GM10266 (cell line): ENCODE data around the gene CHST1.

Source experiments
- DNase-seq: peaks from one replicate; pipeline ENCODE4 v3.0.0; 2012; ENCODE audit errors: extremely low spot score
- TF ChIP-seq, protein P1 (sequence below): IDR thresholded peaks from 2 replicates; pipeline ENCODE4 v1.5.1; 2012; ENCODE audit warnings: mild to moderate bottlenecking, low read depth; ENCODE audit not compliant: control insufficient read depth, insufficient read depth; ENCODE audit errors: missing control alignments

Gene CHST1

DNA sequence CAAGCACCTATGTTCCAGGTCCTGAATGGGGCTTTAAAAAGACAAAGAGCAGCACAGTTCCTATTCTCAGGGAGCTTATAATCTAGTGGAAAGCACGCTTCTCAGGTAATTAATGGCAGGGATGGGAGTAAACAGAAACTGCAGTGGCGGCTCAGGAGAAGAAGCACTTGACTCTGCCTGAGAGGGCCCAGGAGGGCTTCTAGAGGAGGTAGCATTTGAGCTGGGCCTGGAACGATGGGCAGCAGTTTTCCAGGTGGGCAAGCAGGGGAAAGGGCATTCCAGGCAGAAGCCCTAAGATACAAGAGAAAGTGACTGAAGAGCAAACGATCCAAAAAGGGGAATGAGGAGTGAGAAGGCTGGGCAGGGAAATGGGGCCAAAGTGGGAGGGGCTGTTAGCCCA lies 37.1 kb upstream of the CHST1 start:
- no peak for DNase-seq
- TF ChIP-seq, protein P1, sequence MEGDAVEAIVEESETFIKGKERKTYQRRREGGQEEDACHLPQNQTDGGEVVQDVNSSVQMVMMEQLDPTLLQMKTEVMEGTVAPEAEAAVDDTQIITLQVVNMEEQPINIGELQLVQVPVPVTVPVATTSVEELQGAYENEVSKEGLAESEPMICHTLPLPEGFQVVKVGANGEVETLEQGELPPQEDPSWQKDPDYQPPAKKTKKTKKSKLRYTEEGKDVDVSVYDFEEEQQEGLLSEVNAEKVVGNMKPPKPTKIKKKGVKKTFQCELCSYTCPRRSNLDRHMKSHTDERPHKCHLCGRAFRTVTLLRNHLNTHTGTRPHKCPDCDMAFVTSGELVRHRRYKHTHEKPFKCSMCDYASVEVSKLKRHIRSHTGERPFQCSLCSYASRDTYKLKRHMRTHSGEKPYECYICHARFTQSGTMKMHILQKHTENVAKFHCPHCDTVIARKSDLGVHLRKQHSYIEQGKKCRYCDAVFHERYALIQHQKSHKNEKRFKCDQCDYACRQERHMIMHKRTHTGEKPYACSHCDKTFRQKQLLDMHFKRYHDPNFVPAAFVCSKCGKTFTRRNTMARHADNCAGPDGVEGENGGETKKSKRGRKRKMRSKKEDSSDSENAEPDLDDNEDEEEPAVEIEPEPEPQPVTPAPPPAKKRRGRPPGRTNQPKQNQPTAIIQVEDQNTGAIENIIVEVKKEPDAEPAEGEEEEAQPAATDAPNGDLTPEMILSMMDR = no peak

DNA sequence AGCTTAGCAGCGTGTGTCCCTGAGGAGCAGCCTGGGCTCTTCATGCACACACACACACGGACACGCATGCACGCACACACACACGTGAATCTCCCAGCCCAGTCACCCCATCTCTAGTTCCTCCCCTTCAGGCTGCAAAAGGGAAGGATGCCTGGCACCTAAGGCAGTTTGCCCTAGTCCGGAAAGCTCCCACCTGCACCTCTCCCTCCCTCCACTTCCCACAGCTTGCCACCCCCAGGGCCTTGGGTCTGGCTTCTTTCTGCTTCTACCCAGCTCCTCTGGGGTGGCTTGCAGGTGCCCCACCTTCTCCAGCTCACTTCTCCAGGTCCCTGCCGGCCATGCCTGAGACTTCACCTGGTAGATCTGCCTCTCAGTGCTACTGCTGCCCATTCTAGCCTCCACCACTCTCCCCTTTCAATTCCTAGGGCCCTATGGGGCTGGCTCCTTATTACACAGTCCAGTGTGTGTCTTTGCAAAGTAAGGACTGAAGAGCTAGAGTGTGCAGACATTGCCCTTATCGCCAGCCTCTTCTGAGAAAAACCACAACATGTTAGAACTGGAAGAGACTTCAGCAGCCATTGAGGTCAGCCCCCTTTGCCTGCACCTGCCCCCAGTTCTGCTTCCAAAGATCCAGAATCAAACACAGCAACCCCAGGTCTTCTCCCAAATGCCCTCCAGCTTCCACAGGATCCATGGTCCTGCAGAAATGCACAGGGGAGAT lies 33.5 kb upstream of the CHST1 start:
- DNase-seq = no peak
- TF ChIP-seq, protein P1 = no peak

DNA sequence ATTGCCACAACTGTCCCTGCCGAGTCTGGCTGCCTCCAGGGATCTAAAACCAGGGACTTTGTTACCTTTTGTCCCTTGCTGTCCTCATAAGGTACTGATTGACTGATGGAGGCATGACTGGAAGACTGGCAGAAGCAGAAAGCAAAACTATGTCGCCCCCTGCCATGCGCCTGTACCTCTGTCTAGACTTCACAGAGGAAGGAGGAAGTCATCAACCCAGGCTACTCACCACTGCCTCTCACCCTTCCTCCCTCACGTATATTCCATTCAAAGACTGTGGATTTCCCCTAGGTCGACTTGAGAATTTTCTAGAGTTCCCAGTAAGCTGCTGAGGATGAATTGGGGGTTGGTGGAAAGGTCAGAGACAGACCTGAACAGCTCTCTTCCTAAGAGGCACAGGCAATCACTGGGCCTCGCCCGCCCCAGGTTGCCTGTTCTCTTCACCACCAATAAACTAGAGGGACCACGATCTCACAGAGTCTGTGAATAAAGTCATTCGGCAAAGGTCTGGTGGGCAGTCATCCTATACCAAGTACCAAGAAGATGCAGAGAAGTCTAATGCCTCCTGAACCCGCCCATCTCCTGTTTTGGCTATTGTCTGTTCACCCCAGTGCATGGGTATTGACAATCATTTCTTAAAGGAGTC lies 27.5 kb upstream of the CHST1 start:
- TF ChIP-seq, protein P1 = no peak
- DNase-seq = no peak

DNA sequence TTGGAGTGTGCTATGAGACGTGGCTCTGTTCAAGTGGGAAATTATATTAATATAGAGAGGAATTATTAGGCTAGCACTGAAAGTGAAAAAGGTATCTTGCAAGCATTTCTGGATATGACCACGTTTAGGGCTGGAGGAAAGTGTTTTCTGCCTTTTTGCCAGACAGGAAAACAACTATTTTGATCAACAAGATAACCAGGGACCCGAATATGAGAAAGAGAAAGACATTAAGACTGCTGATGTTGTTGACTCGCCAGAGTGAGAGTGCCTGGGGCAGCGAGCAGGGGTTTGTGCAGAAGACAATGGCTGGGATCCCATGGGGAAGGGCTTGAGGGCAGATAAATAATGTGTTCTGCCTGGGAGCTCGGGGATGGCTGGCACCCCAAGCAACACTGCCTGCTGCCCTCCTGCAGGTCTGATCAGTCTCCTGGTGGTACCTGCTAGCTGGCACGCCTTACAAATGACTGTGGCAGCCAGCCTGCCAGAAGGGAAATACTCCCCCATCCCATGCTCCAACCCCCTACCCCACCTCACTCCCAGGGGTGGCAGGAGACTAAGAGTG lies 23.1 kb upstream of the CHST1 start:
- no peak for DNase-seq

DNA sequence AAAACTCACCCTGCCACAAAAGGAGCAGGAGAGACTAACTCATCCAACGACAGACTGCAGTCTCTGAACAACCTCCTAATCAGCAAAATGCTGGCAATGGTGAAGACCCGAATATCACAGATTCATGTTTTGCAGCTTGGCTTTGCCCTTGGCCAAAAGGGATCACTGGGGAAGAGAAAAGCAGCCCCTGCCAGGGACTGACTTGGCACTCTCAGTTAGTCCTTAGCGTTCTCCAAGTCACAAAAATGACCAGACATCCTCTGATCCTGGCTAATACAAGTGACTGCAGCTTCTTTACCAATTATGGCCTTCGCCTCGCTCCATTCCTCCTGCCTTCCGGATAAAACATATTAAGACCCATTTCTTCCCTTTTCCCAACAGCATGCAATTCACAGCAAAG lies 22.4 kb upstream of the CHST1 start:
- TF ChIP-seq, protein P1 = no peak
- DNase-seq = no peak

More for the DNA sequence above, 23.1 kb upstream of the CHST1 start:
- TF ChIP-seq, protein P1 = no peak

GRCh38 chr11:45685964-45686537 lies 20.6 kb upstream of the CHST1 start:
- TF ChIP-seq, protein P1 = no peak

More at GRCh38 chr11:45685964-45686537, 20.6 kb upstream of the CHST1 start:
- DNase-seq = no peak
